Brain microvascular endothelial cell (primary cell): ENCODE results near the gene STRA8.

ENCODE experiments used
- DNase-seq: peaks from one replicate; pipeline ENCODE4 v3.0.0-alpha.2; 2020
- H3K27ac ChIP-seq: fragments of 250-450 bp; sonication (Bioruptor Pico); 2 replicates; pipeline ENCODE4 v1.5.1; 2020; ENCODE audit warnings: mild to moderate bottlenecking, moderate library complexity
- H3K27me3 ChIP-seq: fragments of 250-450 bp; sonication (Bioruptor Pico); replicated peaks from 2 replicates; pipeline ENCODE4 v1.5.1; 2020; ENCODE audit warnings: mild to moderate bottlenecking
- H3K36me3 ChIP-seq: fragments of 250-450 bp; sonication (Bioruptor Pico); replicated peaks from 2 replicates; pipeline ENCODE4 v1.5.1; 2020; ENCODE audit warnings: mild to moderate bottlenecking
- H3K4me3 ChIP-seq: 2 replicates; pipeline ENCODE4 v1.5.1; 2011; ENCODE audit warnings: low read depth, mild to moderate bottlenecking, control low read depth, low read length, moderate library complexity
- in situ Hi-C: cut with HindIII; loops from 2 replicates; pipeline ENCODE4 v1.10.0; 2017; ENCODE audit warnings: low sequenced_read_pairs, low pct_ligation_motif_present
- TF ChIP-seq, protein P1 (sequence below): IDR thresholded peaks from 2 replicates; pipeline ENCODE4 v1.5.1; 2011; ENCODE audit warnings: low read depth, mild to moderate bottlenecking, moderate library complexity, low read length, control low read depth, inconsistent platforms; ENCODE audit errors: missing control alignments

Gene STRA8

DNA sequence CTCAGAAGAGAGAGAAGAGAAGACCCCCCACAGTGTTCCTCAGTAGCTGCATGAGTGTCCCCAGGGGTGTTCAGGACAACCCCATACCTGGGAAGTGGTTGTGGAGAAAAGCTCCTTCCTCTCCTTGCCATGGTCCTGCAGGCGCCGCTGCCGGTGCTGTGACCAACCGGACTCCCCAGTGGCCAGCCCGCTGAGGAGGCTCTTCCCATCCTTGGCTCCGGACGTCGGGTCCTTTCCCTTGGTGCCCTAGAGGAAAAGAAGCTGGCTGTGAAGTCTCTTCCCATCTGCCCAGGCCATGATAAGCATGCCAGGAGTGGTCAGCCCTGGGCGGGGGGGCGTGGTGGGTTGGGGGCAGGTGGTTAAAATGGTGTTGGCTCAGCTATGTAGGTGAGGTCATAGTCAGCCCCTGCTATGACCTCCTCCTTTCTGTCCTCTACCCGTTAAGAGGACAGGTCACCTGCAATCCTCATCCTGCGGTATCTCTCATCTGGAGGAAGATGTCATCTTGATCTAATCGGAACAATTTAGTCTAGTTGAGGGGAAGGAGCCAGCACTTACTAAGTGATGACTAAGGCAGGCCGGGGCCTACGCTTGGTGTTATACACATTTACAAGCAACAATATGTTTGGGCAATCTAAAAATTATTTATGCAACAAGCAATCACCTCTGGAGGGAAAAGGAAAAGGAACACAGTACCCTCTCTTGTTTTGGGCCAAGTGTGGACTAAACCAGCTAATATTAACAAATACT, 35.6 kb upstream of the STRA8 start:
- Histone ChIP-seq H3K4me3 (no peak overlapping the region), H3K27me3 (no peaks in the 10 kb centered on the region), H3K36me3 (no peaks in the 10 kb centered on the region), H3K27ac (no peak overlapping the region)
- TF ChIP-seq, protein P1, sequence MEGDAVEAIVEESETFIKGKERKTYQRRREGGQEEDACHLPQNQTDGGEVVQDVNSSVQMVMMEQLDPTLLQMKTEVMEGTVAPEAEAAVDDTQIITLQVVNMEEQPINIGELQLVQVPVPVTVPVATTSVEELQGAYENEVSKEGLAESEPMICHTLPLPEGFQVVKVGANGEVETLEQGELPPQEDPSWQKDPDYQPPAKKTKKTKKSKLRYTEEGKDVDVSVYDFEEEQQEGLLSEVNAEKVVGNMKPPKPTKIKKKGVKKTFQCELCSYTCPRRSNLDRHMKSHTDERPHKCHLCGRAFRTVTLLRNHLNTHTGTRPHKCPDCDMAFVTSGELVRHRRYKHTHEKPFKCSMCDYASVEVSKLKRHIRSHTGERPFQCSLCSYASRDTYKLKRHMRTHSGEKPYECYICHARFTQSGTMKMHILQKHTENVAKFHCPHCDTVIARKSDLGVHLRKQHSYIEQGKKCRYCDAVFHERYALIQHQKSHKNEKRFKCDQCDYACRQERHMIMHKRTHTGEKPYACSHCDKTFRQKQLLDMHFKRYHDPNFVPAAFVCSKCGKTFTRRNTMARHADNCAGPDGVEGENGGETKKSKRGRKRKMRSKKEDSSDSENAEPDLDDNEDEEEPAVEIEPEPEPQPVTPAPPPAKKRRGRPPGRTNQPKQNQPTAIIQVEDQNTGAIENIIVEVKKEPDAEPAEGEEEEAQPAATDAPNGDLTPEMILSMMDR: no peak
- no peak for DNase-seq
- in situ Hi-C loops: no loop called here

DNA sequence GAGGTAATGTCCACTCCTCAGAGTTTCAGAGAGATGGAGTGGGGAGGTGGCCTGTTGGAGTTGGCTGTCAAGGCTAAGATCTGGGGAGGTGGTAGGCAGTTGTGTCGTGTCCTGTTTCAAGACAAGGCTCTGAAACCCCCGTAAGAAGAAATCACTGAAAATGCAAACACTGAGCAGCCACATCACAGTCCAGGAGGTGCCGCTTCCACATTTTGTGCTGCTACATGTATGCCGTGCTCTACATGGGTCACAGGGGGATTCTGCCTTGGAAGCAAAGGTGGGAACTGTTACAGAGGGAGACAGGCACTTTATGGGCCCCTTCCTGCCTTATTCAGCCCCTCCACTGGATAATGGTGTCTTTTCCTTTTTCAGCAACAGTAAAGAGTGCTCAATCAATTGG, 34.2 kb upstream of the STRA8 start:
- no peak overlapping the region for H3K27ac ChIP-seq
- no peaks in the 10 kb centered on the region for H3K36me3 ChIP-seq
- H3K27me3 ChIP-seq: no peaks in the 10 kb centered on the region
- in situ Hi-C loops: no loop called here
- TF ChIP-seq, protein P1: no peak
- no peak for DNase-seq
- H3K4me3 ChIP-seq: no peak overlapping the region

DNA sequence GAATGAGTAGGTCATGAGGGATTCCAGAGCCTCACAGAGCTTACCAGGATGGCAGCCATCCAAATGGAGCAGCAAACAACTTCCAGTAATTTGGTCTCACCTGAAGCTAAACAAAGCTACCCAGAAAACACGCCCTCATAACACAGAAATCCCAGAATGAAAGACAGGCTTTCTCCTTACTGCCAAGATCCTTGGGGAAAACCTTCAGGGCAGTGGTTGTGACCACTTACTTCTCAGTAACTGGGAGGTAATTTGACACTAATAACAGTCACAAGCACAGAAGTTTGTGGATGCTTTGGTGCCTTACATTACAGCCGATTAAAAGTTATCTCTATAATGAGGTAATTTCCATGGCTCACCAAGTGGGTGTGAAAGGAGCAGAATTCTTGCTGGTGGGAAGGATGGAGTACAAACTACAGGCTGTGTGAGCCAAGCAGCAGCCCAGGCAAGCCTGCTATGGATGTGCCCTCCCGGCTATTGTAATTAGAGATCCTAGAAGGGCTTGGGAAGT, 32.8 kb upstream of the STRA8 start:
- Histone ChIP-seq H3K27ac (no peak overlapping the region), H3K27me3 (no peaks in the 10 kb centered on the region), H3K36me3 (no peaks in the 10 kb centered on the region), H3K4me3 (no peak overlapping the region)
- TF ChIP-seq, protein P1: no peak
- no peak for DNase-seq
- in situ Hi-C loops: no loop called here

DNA sequence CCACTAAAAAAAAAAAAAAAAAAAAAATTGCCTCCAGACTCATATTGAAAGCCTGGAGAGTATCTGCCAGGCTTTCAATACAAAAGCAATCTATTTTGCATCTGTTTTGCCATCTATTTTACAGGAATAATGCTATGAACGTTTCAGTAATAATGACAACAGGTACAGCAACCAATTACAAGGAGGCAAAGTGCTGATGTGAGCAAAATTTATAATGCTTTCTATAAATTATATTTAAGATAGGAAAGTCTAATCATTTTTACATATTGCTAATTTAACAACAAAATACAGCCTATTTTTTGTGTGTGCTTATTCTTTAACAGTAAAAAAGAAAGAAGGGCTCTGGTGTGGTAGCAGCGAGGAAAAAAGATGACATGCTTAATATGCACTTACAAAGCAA, 32.3 kb upstream of the STRA8 start:
- H3K36me3 ChIP-seq: no peaks in the 10 kb centered on the region
- no peaks in the 10 kb centered on the region for H3K27me3 ChIP-seq
- in situ Hi-C loops: no loop called here

DNA sequence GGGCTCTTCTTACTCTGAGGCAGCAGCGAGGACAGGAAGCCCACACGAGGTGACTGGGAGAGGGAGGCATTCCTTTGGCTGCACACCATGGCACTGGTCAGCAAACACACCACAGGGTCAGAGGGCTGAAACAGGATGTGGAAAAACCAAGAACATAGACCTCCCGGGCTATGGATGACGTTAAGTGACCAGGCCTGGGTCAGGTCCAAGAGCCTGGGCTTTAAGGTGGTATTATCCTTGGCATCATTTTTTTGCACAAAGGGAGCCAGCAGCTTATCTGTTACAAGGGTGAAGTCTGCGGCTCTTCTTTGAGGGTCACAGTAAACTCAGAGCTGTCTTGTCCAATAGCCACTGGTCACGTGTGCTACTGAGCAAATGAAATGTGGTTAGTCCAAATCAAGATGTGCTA, 29.3 kb upstream of the STRA8 start:
- DNase-seq: peak; percentile 29
- no peak overlapping the region for H3K27ac ChIP-seq
- H3K4me3 ChIP-seq: no peak overlapping the region
- H3K36me3 ChIP-seq: no peaks in the 10 kb centered on the region
- in situ Hi-C loops: no loop called here
- no peaks in the 10 kb centered on the region for H3K27me3 ChIP-seq
- TF ChIP-seq, protein P1: no peak

More for the DNA sequence above, 32.3 kb upstream of the STRA8 start:
- TF ChIP-seq, protein P1: no peak
- no peak for DNase-seq
- Histone ChIP-seq H3K4me3 (no peak overlapping the region), H3K27ac (no peak overlapping the region)
